Endothelial cell of umbilical vein (primary cell): Measurements from ENCODE around the gene BTBD19. TPM values are rescaled to one million over a fixed set of nuclear protein-coding genes. Genes with fewer than 3 reads are reported as not detected.

ENCODE experiments used
- BruUV-seq: library from RNA; stranded (reverse); fragments of 400-500 nt; replicated peaks from 2 replicates; lab custom pipeline; 2021; lab: Mats Ljungman, UMichigan
- CTCF ChIA-PET: fragments of 300-600, 350-600 bp; sonication (Branson Sonifier 250); formaldehyde crosslinking; loops from one replicate; lab custom pipeline; 2021; ENCODE audit warnings: antibody characterized with exemption, inconsistent platforms; lab: Charles Lee
- POLR2A ChIA-PET: fragments of 300-600, 350-600 bp; sonication (Branson Sonifier 250); formaldehyde crosslinking; loops from one replicate; lab custom pipeline; 2021; ENCODE audit warnings: antibody characterized with exemption, inconsistent platforms; lab: Charles Lee
- DNase-seq: peaks from one replicate; pipeline ENCODE4 v3.0.0-alpha.2; 2011; ENCODE audit warnings: low read depth, low spot score
- FAIRE-seq: peaks from 2 replicates; lab custom pipeline; 2011; peaks lifted over from hg19 to GRCh38; lab: Jason Lieb, UNC
- H2AFZ ChIP-seq: 2 replicates; pipeline ENCODE4 v1.6.0; 2012; ENCODE audit warnings: low read depth, low read length, control low read depth, inconsistent platforms
- H3K27ac ChIP-seq: 2 replicates; pipeline ENCODE4 v1.5.1; 2011; ENCODE audit warnings: low read depth, mild to moderate bottlenecking, control low read depth, low read length, moderate library complexity; ENCODE audit not compliant: insufficient read depth
- H3K27me3 ChIP-seq, 2 experiments: 2 replicates each; pipeline versions ENCODE4 v1.6.0 to v1.6.1; 2011; ENCODE audit warnings: low read length in 2 of 2, mixed read lengths in 1 of 2; ENCODE audit not compliant: control insufficient read depth in 2 of 2, insufficient read depth in 2 of 2
- H3K36me3 ChIP-seq, 2 experiments: 2 replicates in 1 of 2; 3 replicates in 1 of 2; pipeline ENCODE4 v1.5.1; 2011; ENCODE audit warnings: low read length in 2 of 2, mild to moderate bottlenecking in 1 of 2, moderate library complexity in 1 of 2; ENCODE audit not compliant: control insufficient read depth in 2 of 2, insufficient read depth in 2 of 2; ENCODE audit errors: extremely low read depth in 1 of 2
- H3K4me1 ChIP-seq: 3 replicates; pipeline ENCODE4 v1.5.1; 2011; ENCODE audit warnings: mild to moderate bottlenecking, low read length; ENCODE audit not compliant: control insufficient read depth, insufficient read depth; ENCODE audit errors: extremely low read depth
- H3K4me2 ChIP-seq: 2 replicates; pipeline ENCODE4 v1.6.1; 2011; ENCODE audit warnings: low read length, control low read depth, mixed read lengths; ENCODE audit not compliant: insufficient read depth
- H3K4me3 ChIP-seq, 3 experiments: fragments of 200-600 bp in 1 of 3; sonication (generic), shearing (Covaris generic) in 1 of 3; replicated peaks in 1 of 3; 2 replicates each; pipeline ENCODE4 v1.5.1; 2011 to 2016; ENCODE audit warnings: control low read depth in 3 of 3, low read length in 3 of 3, mild to moderate bottlenecking in 2 of 3, inconsistent platforms in 1 of 3, low read depth in 1 of 3, moderate library complexity in 1 of 3; ENCODE audit not compliant: insufficient read depth in 1 of 3
- H3K79me2 ChIP-seq: 2 replicates; pipeline ENCODE4 v1.6.0; 2012; ENCODE audit warnings: low read length, inconsistent platforms; ENCODE audit not compliant: control insufficient read depth, insufficient read depth
- H3K9ac ChIP-seq: replicated peaks from 2 replicates; pipeline ENCODE3; 2011; ENCODE audit warnings: low read length, control low read depth; ENCODE audit not compliant: insufficient read depth; ENCODE audit errors: extremely low read depth
- H3K9me1 ChIP-seq: replicated peaks from 3 replicates; pipeline ENCODE4 v1.6.0; 2011; ENCODE audit warnings: mild to moderate bottlenecking, low read length; ENCODE audit not compliant: control insufficient read depth, insufficient read depth; ENCODE audit errors: extremely low read depth
- H3K9me3 ChIP-seq: replicated peaks from 2 replicates; pipeline ENCODE4 v1.5.1; 2012; ENCODE audit warnings: low read length, inconsistent platforms; ENCODE audit not compliant: control insufficient read depth, insufficient read depth
- H4K20me1 ChIP-seq: replicated peaks from 2 replicates; pipeline ENCODE3; 2011; ENCODE audit warnings: mild to moderate bottlenecking, low read length; ENCODE audit not compliant: control insufficient read depth, insufficient read depth; ENCODE audit errors: extremely low read depth
- GATA2 ChIP-seq: IDR thresholded peaks from 2 replicates; pipeline ENCODE4 v1.7.0; 2011; ENCODE audit warnings: low read depth, mild to moderate bottlenecking, moderate library complexity, mixed read lengths, low read length; ENCODE audit not compliant: insufficient read length, insufficient read depth
- POLR2AphosphoS5 ChIP-seq: IDR thresholded peaks from 2 replicates; pipeline ENCODE4 v1.6.1; 2012; ENCODE audit warnings: low read depth, mild to moderate bottlenecking, control low read depth, low read length, moderate library complexity; ENCODE audit not compliant: insufficient read depth
- dilution Hi-C: fragments of 300-500 bp; cut with MboI; formaldehyde crosslinking; loops from one replicate; pipeline ENCODE4 v1.15.0; 2019; ENCODE audit warnings: low sequenced_read_pairs; ENCODE audit not compliant: extremely low pct_ligation_motif_present
- intact Hi-C: fragments of 100-400 bp; cut with micrococcal nuclease; formaldehyde crosslinking; loops from one replicate; pipeline ENCODE4 v1.10.0; 2022
- polyA plus RNA-seq, 4 experiments: library from polyadenylated mRNA; depleted of rRNA in 3 of 4; stranded (reverse) in 3 of 4; unstranded in 1 of 4; fragments of >200 nt; gene quantifications; 2 replicates each; pipeline versions ENCODE4 v1.2.1 to v1.2.3, GENCODE V29; 2011 to 2012; ENCODE audit warnings: missing spikeins in 1 of 4
- small RNA-seq: library from RNA; depleted of rRNA; stranded (forward); fragments of <200 nt; gene quantifications from one replicate; pipeline ENCODE3, GENCODE V24; 2012; ENCODE audit warnings: low replicate concordance, low read depth; ENCODE audit not compliant: insufficient read depth, insufficient read length
- total RNA-seq: library from RNA; stranded (reverse); gene quantifications from 2 replicates; pipeline ENCODE4 v1.2.3, GENCODE V29; 2021

BTBD19 gene
- total and polyA plus RNA-seq, 2 donors (not counting 3 experiments of a cell fraction or from before 2014, with no cell fraction given) = 69.9 to 97.9 TPM

DNA sequence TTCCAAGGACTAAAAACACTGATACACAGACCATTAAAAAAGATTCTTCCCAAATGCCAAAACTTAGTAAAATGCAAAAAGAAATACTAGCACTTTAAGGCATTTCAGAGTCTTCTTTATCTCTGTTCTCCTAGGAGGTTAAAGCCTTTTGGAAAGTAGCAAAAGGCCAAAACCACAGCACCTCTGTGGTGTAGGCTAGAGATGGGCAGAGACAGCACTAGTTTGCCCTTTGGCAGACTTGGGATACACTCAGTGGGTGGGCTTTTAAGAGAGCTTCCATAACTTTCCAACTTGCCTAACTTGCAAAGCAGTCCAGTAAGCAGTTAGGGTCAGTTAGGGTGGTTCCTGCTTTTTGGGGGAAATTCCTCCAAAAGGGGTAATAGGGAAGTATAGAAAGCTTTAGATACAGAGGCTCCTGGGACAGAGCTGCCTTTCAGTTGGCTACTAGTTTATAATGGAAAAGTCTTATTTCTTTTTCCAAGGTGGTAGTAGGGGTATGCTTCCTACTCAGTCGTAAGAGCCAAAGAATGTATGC lies 52.6 kb downstream of the BTBD19 start:
- Histone ChIP-seq H3K27ac (no peak overlapping the region), H3K4me1 (no peaks in the 10 kb centered on the region), H4K20me1 (no peaks in the 10 kb centered on the region), H3K4me2 (no peak overlapping the region), H3K9me1 (no peaks in the 10 kb centered on the region), H3K27me3 (no peaks in the 10 kb centered on the region), H3K9me3 (no peaks in the 10 kb centered on the region), H2AFZ (no peak overlapping the region), H3K36me3 (peaks cover 0 to 3% of the 10 kb centered on the region in 2 experiments), H3K9ac (no peak overlapping the region), H3K4me3 (no peak overlapping the region), H3K79me2 (no peaks in the 10 kb centered on the region)
- ChIA-PET CTCF (interaction anchor here (0.6 kb wide), 1 partner anchor 151 kb away, joined by 3 read pairs; the partner anchor contains the start of gene UROD), POLR2A (no interaction called here)
- dilution Hi-C loops = no loop called here
- BruUV-seq = no TSS peak
- no peak for FAIRE-seq
- intact Hi-C loops = no loop called here
- TF ChIP-seq POLR2AphosphoS5 (no peak), GATA2 (no peak)
- DNase-seq = no peak

GRCh38 chr1:44862829-44863401 lies 54.6 kb downstream of the BTBD19 start:
- Histone ChIP-seq H3K27me3 (no peaks in the 10 kb centered on the region), H2AFZ (no peak overlapping the region), H3K4me2 (no peak overlapping the region), H3K79me2 (no peaks in the 10 kb centered on the region), H4K20me1 (no peaks in the 10 kb centered on the region), H3K9me3 (no peaks in the 10 kb centered on the region), H3K9me1 (no peaks in the 10 kb centered on the region), H3K4me3 (no peak overlapping the region), H3K27ac (no peak overlapping the region), H3K9ac (no peak overlapping the region), H3K4me1 (no peaks in the 10 kb centered on the region), H3K36me3 (peaks cover 0 to 2% of the 10 kb centered on the region in 2 experiments)
- no peak for TF ChIP-seq GATA2
- TF ChIP-seq POLR2AphosphoS5 = no peak
- no TSS peak for BruUV-seq
- intact Hi-C loops (no loop called here), dilution Hi-C loops (no loop called here)
- no peak for FAIRE-seq
- no peak for DNase-seq
- CTCF ChIA-PET = no interaction called here
- POLR2A ChIA-PET = no interaction called here

Small RNAs within 50 kb of the gene (small RNA-seq; reads per million reads assigned to genes)
- gene AL136380.1 = not detected
- 1,656 reads per million, percentile 100 among the genes with 10 or more reads in this experiment for gene SNORD38A
- not detected for gene SNORD38B
- gene SNORD46 = 4.4 reads per million, percentile 32 among the genes with 10 or more reads in this experiment
- gene SNORD55 = not detected

Other genes starting within 250 kb of the BTBD19 start
- 5.3 and 5.7 TPM in 2 replicates for gene TMEM53, start 134.0 kb upstream of the BTBD19 start, total RNA-seq
- 16.5 and 24.7 TPM in 2 replicates for gene TMEM53, start 134.0 kb upstream of the BTBD19 start, polyA plus RNA-seq
- not detected in 2 replicates for gene ARMH1, start 133.8 kb upstream of the BTBD19 start, total RNA-seq
- gene ARMH1, start 133.8 kb upstream of the BTBD19 start, polyA plus RNA-seq = 0.17 and 0.48 TPM in 2 replicates
- gene RNU5D-1, start 77.4 kb upstream of the BTBD19 start, total RNA-seq = not detected in 2 replicates
- not detected in 2 replicates for gene RNU5D-1, start 77.4 kb upstream of the BTBD19 start, polyA plus RNA-seq
- 44.3 and 53.7 TPM in 2 replicates for gene KIF2C, start 68.7 kb upstream of the BTBD19 start, total RNA-seq
- 20.7 and 27.1 TPM in 2 replicates for gene KIF2C, start 68.7 kb upstream of the BTBD19 start, polyA plus RNA-seq
- 1,842 and 1,896 TPM in 2 replicates for gene RPS8, start 33.0 kb upstream of the BTBD19 start, total RNA-seq
- 1,808 and 2,306 TPM in 2 replicates for gene RPS8, start 33.0 kb upstream of the BTBD19 start, polyA plus RNA-seq
- 0.21 TPM in 1 of 2 replicates, not detected in the other for gene BEST4, start 20.4 kb upstream of the BTBD19 start, total RNA-seq
- gene BEST4, start 20.4 kb upstream of the BTBD19 start, polyA plus RNA-seq = 0.21 and 0.29 TPM in 2 replicates
- gene PLK3, start 8.1 kb upstream of the BTBD19 start, total RNA-seq = 55.0 and 60.0 TPM in 2 replicates
- 66.7 and 90.1 TPM in 2 replicates for gene PLK3, start 8.1 kb upstream of the BTBD19 start, polyA plus RNA-seq
- gene DYNLT4, start 1.2 kb upstream of the BTBD19 start, total RNA-seq = 0.62 and 1.1 TPM in 2 replicates
- gene DYNLT4, start 1.2 kb upstream of the BTBD19 start, polyA plus RNA-seq = 0.46 and 1.1 TPM in 2 replicates
- gene PTCH2, start 34.7 kb downstream of the BTBD19 start, total RNA-seq = 1.8 and 1.9 TPM in 2 replicates
- gene PTCH2, start 34.7 kb downstream of the BTBD19 start, polyA plus RNA-seq = 1.8 and 2.6 TPM in 2 replicates
- gene EIF2B3, start 178.1 kb downstream of the BTBD19 start, total RNA-seq = 39.6 and 45.1 TPM in 2 replicates
- 25.7 and 28.4 TPM in 2 replicates for gene EIF2B3, start 178.1 kb downstream of the BTBD19 start, polyA plus RNA-seq
- gene HECTD3, start 202.8 kb downstream of the BTBD19 start, total RNA-seq = 72.6 and 80.0 TPM in 2 replicates
- 114 and 130 TPM in 2 replicates for gene HECTD3, start 202.8 kb downstream of the BTBD19 start, polyA plus RNA-seq
- 187 and 192 TPM in 2 replicates for gene UROD, start 203.7 kb downstream of the BTBD19 start, total RNA-seq
- 636 and 661 TPM in 2 replicates for gene UROD, start 203.7 kb downstream of the BTBD19 start, polyA plus RNA-seq